Mucosa of descending colon (tissue), 3 donors: ENCODE measurements around the gene PTAR1. TPM values are rescaled to one million over a fixed set of nuclear protein-coding genes. Genes with fewer than 3 reads are reported as not detected.

Experiments used
- ATAC-seq: fragments of 200-7000 bp; cut with Tn5 transposase; one replicate; pipeline ENCODE4 v1.9.1; 2020; ENCODE audit warnings: mild to moderate bottlenecking, moderate library complexity
- DNase-seq, 3 donors: peaks; one replicate each; pipeline ENCODE4 v3.0.0-alpha.2; 2020
- H3K36me3 ChIP-seq: fragments of 200-600 bp; one replicate; pipeline ENCODE4 v1.8.0; 2021; ENCODE audit warnings: low read depth, mild to moderate bottlenecking
- H3K4me1 ChIP-seq: fragments of 200-600 bp; one replicate; pipeline ENCODE4 v1.8.0; 2021; ENCODE audit warnings: low read depth, mild to moderate bottlenecking
- H3K4me3 ChIP-seq: fragments of 200-600 bp; one replicate; pipeline ENCODE4 v1.8.0; 2021; ENCODE audit warnings: mild to moderate bottlenecking
- H3K9me3 ChIP-seq: fragments of 200-600 bp; one replicate; pipeline ENCODE4 v1.8.0; 2021; ENCODE audit warnings: mild to moderate bottlenecking
- intact Hi-C, 2 donors: fragments of 100-400 bp; cut with DNase I in 1 of 2; cut with micrococcal nuclease in 1 of 2; formaldehyde crosslinking; loops; one replicate each; pipeline versions ENCODE4 v1.11.0 to v1.11.1; 2022; cut with DNase I, micrococcal nuclease
- total RNA-seq, 3 donors: library from RNA; stranded (reverse); fragmentation: NEBNext Ultra II Directional in 2 of 3; extraction: Animal tissue kit (Norgen Biotek cat#: 25700) in 2 of 3; gene quantifications; one replicate each; pipeline versions ENCODE4 v1.2.1 to v1.2.4, GENCODE V29; 2021 to 2023
- TF ChIP-seq, protein P1 (sequence below): fragments of 200-600 bp; IDR thresholded peaks from one replicate; pipeline ENCODE4 v1.8.0; 2022; ENCODE audit warnings: antibody characterized with exemption, mild to moderate bottlenecking
- donor health status: DM: no; HTN: no; CAD: no; lungs with moderate emphysema.
- donor health status: DM: no; HTN: no; CAD: no.
- donor health status: DM: no; HTN: yes; CAD: no.

The PTAR1 gene
- total RNA-seq, 3 donors from 2014 or later: 63.0 to 71.5 (median 68.6) TPM

GRCh38 chr9:69798744-69799143 lies 38.9 kb upstream of the PTAR1 start:
- no peak for DNase-seq
- Histone ChIP-seq H3K4me3 (no peak overlapping the region), H3K9me3 (no peaks in the 10 kb centered on the region), H3K36me3 (no peaks in the 10 kb centered on the region), H3K4me1 (no peaks in the 10 kb centered on the region)
- TF ChIP-seq, protein P1, sequence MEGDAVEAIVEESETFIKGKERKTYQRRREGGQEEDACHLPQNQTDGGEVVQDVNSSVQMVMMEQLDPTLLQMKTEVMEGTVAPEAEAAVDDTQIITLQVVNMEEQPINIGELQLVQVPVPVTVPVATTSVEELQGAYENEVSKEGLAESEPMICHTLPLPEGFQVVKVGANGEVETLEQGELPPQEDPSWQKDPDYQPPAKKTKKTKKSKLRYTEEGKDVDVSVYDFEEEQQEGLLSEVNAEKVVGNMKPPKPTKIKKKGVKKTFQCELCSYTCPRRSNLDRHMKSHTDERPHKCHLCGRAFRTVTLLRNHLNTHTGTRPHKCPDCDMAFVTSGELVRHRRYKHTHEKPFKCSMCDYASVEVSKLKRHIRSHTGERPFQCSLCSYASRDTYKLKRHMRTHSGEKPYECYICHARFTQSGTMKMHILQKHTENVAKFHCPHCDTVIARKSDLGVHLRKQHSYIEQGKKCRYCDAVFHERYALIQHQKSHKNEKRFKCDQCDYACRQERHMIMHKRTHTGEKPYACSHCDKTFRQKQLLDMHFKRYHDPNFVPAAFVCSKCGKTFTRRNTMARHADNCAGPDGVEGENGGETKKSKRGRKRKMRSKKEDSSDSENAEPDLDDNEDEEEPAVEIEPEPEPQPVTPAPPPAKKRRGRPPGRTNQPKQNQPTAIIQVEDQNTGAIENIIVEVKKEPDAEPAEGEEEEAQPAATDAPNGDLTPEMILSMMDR: no peak
- intact Hi-C loops: no loop called here
- ATAC-seq: no peak

- ATAC-seq: no peak
- Histone ChIP-seq H3K4me3 (no peak overlapping the region), H3K36me3 (no peaks in the 10 kb centered on the region), H3K4me1 (no peaks in the 10 kb centered on the region), H3K9me3 (no peaks in the 10 kb centered on the region)
- intact Hi-C loops: no loop called here
- DNase-seq: no peak
- TF ChIP-seq, protein P1: no peak
These were observed 37.9 kb upstream of the PTAR1 start for GRCh38 chr9:69797675-69798074.

DNA sequence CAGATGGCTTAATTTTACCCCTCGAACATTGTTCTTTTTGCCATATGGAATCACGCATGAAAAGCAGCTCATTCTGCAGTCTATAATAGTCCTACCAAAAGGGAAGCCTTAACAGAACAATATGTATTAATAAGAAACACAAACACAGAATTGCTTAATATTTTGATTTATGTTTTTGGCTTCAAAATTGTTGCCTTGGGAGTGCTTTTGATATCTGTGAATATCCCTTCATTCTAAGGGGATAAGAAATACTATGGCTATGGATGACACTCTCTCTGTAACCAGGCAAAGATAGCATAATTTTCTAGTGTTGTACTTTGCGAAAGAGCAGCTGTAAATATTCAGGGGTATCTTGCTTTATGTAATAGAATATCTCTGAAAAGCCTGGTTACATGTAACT lies 34.5 kb upstream of the PTAR1 start:
- ATAC-seq: no peak
- intact Hi-C loops: no loop called here
- H3K9me3 ChIP-seq: no peaks in the 10 kb centered on the region
- no peak for DNase-seq
- no peaks in the 10 kb centered on the region for H3K4me1 ChIP-seq
- H3K36me3 ChIP-seq: no peaks in the 10 kb centered on the region
- no peak overlapping the region for H3K4me3 ChIP-seq
- TF ChIP-seq, protein P1: no peak

DNA sequence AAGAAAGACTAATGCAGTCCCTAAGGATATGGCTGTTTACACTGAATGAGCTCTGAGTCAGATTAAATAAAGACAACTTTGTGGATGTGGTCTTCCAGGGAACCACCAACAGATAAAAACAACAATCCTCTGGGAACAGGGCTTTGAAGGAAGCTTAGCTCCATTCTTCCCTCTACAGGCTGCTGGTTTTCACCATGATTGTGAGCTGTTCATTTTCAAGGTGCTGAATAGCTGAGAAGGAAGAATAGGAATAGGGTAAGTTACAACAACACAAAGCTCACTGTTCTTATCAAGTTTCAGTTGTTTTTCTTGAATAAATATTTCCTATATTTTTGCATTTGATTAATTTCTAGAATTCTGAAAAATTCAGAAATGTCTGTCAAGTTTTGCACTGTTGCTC lies 25.9 kb upstream of the PTAR1 start:
- no peaks in the 10 kb centered on the region for H3K9me3 ChIP-seq
- DNase-seq (no peak), ATAC-seq (no peak)
- TF ChIP-seq, protein P1: no peak
- H3K36me3 ChIP-seq: no peaks in the 10 kb centered on the region
- no peak overlapping the region for H3K4me3 ChIP-seq
- intact Hi-C loops: no loop called here
- no peaks in the 10 kb centered on the region for H3K4me1 ChIP-seq

- intact Hi-C loops: no loop called here
- TF ChIP-seq, protein P1: no peak
- H3K4me1 ChIP-seq: no peaks in the 10 kb centered on the region
These were observed 13.4 kb upstream of the PTAR1 start for GRCh38 chr9:69773258-69773657.

GRCh38 chr9:69771775-69772418 lies 12.1 kb upstream of the PTAR1 start:
- H3K36me3 ChIP-seq: no peaks in the 10 kb centered on the region
- TF ChIP-seq, protein P1: no peak
- H3K4me3 ChIP-seq: no peak overlapping the region
- H3K4me1 ChIP-seq: no peaks in the 10 kb centered on the region
- no peak for ATAC-seq
- DNase-seq: no peak
- H3K9me3 ChIP-seq: no peaks in the 10 kb centered on the region
- intact Hi-C loops: no loop called here

More at GRCh38 chr9:69773258-69773657, 13.4 kb upstream of the PTAR1 start:
- DNase-seq: no peak
- Histone ChIP-seq H3K36me3 (no peaks in the 10 kb centered on the region), H3K9me3 (no peaks in the 10 kb centered on the region), H3K4me3 (no peak overlapping the region)
- no peak for ATAC-seq
